AG20443 (cell line): Measurements from ENCODE around the gene SLC15A4.
A peak's percentile ranks its signal among the peaks of the same experiment; 100 is the strongest.

Experiments used
- DNase-seq: peaks from one replicate; pipeline ENCODE4 v3.0.0; 2012; ENCODE audit warnings: low spot score, mixed read lengths

The SLC15A4 gene

DNA sequence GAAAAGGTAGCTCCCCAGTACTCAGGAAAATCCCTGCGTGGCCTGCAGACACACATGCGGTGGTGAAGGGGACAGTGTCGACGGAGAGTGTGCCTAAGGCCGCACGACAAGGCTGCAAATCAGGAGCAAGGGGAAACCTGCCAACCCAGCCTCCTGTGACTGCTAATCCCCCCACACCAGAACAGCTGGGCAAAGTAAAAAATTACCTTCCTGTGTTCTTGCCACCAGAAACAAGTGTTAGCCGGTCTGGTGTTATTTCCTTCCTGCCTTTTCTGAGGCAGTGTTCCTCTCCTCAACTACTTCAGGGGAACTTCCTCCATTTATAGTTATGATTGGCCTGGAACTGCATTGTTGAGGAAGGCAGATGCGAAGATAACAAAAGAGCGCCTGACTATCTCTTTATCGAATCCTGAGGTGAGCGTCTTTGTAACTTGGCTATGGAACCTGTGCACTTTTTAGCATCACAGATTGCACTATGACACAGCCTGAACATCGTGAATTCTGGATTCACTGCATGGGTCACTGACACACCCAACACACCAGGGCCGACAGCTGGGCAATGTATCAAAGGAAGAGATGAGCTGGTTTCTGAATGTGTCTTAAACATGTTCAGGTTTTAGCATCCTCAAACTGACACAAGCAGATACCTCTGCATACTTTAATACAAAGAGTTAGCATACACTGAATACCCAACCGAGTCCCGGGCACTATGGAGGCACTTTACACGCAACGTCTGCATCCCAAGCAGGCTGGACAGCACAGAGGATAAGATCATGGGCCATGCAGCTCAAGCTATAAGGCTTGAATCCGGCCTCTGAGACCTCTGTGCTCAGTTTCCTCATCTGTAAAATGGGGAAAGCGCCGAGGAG is 28.9 kb downstream of the SLC15A4 start:
- no peak for DNase-seq

DNA sequence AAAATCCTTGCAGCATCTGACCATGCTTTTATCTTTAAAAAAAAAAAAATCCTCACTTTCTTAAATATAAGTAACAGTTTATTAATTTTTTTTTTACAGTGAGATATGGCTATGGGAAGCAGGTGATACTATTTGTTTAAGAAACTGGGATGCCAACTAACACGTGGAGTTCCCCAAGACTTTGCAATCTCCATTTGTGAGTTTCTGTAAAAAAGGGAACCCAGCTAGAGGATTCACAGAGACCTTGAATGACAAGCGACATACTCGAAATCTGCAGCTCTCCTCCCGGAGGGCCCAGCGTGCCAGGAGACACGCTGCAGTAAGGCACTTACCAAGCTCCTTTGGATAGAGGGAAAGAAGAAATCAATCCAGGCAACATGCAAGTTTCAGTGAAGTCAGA is 30.1 kb downstream of the SLC15A4 start:
- DNase-seq: no peak

- no peak for DNase-seq
Measured at GRCh38 chr12:128792881-128793280, 30.9 kb downstream of the SLC15A4 start.

DNA sequence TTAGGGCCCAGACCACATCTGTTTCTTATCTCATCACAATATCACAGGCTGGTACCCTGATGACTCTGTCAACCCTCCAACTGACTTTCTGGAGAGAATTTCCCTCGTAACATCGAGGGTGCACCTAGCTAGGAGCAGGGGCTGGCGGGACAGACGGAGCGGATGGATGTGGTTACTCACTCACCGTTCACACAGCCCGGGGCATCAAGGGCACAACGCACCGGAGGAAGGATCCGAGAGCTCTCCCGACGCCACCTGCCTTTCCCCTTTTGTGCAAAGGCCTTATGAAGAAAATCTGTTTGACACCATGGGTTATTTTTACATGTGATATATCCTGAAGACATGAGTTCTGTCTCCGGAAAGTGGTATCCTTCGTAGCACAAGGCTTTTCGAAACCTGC is 31.4 kb downstream of the SLC15A4 start:
- no peak for DNase-seq

GRCh38 chr12:128791395-128792322 is 32.1 kb downstream of the SLC15A4 start:
- DNase-seq: peak; percentile 40

- no peak for DNase-seq
Measured at GRCh38 chr12:128790653-128791373, 32.9 kb downstream of the SLC15A4 start.

GRCh38 chr12:128790221-128790620 is 33.5 kb downstream of the SLC15A4 start:
- no peak for DNase-seq

- no peak for DNase-seq
Measured at GRCh38 chr12:128789356-128789929, 34.3 kb downstream of the SLC15A4 start.

DNA sequence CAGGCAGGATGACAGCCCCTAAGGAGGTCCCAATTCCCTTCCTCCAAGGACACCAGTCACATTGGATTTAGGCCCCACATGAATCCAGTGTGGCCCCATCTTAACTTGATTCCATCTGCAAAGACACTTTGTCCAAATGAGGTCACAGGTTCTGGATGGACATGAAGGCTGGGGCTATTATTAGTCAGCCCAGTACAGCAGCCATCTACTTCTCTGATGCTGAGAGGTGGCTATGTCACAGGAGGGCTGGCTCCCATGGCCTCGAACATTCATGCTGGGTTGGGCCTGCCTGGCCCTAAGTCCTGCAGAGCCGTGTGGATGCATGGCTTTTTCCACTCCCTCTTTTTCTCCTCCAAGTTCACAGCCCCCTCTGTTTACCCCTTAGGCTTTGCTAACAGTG is 35.9 kb downstream of the SLC15A4 start:
- no peak for DNase-seq

GRCh38 chr12:128786741-128787391 is 36.9 kb downstream of the SLC15A4 start:
- no peak for DNase-seq

- no peak for DNase-seq
Measured at GRCh38 chr12:128784030-128784760, 39.6 kb downstream of the SLC15A4 start.

DNA sequence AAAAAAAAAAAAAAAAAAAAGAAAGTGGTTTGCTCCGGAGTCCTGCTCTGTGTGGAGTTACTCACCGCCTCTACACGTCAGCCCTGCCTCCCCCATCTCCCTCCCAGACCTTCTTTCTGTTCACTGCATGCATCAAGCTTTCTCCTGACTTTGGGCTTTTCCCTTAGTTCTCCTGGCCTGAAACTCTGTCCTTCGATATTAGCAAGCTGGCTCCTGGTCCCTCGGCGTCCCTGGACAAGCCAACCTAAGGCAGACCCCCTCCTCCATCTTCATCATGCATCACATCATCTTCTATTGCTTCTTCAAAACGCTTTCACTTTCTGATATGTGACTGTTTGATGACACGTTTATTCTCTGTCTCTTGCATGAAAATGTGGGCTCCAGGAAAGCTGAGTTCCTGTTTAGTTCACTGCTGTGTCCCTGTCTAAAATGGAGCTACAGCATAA is 40.6 kb downstream of the SLC15A4 start:
- peak; percentile 67 for DNase-seq

DNA sequence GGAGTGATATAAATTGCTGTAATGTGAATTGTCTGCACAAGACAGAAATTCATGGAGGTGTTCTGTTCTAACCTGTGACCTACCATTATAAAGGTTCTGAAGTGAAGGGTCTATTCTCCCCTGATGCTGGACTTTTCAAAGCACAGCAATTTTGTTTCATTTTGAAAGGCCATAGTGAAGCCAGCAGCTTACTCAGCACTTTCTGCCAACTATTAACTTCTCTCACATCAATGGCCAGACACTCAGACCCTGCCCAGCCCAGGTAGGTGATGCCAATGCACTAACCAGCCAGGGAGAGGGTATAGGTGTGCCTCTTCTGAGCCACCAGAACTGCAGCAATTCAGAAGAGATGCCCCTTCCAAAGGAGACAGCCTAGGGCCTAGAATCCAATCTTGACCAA is 43.9 kb downstream of the SLC15A4 start:
- DNase-seq: no peak

DNA sequence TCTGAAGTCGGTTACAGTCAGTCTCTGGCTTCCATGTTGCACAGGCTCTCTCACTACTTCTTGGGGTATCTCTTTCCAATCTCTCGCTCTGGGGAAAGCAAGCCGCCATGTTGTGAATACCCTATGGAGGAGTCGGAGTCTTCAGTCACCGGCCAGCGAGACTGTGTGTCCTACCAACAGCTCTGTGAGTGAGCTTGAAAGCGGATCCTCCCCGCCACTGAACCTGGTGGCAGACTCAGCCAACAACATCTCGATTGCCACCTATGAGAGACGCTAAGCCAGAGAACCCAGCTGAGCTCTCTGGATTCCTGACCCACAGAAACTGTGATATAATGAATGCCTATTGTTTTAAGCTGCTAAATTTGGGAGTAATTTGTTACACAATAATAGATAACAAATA is 51.5 kb downstream of the SLC15A4 start:
- no peak for DNase-seq

DNA sequence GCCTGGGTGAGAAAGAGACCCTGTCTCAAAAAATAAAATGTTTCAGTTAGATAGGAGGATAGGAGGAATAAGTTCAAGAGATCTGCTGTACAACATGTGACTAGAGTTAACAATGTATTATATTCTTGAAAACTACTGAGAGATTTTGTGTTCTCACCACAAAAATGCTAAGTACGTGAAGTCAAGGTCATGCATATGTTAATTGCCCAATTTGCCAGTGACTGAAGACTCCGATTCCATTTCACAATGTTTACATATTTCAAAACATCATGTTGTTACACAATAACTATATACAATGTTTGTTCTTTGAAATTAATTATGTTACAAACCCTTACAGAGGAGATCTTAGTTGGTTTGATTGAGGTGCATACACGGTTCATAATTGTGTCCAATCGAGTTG is 52.1 kb downstream of the SLC15A4 start:
- DNase-seq: no peak

- DNase-seq: no peak
Measured at GRCh38 chr12:128767518-128767917, 56.2 kb downstream of the SLC15A4 start.

DNA sequence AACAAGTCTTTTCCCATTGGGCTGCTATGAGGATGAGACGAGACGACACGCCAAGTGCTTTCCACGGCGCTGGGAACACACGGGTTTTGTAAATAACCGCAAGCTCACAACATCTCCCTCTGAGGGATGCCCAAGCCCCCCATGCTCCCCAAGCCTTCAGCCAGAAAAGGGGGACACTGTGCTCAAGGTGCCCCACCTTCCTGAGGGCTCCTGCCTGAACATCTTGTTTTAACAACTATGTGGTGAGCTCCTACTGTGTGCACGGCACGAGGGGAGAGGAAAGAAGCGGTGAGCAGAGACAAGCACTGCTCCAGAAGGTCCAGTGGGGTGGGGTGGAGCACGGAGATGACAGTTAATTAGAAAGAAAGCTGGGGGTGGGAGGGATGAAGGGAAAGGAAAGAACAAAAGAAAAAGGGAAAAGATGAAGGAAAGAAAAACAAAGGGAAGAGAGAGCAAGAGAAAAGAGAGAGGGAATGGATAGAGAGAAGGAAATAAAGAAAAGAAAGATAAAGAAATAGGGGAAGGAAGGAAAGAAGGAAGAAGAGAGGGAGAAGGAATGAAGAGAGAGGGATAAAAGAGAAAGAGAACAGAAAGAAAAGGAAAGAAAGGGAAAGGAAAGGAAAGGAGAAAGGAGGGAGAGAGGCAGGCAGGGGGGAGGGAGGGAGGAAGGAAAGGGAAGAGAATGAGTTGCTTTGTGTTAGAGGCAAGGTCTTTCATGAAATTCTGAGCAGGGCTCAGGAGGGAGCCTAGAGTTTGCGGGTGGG is 56.8 kb downstream of the SLC15A4 start:
- no peak for DNase-seq

GRCh38 chr12:128763395-128763794 is 60.4 kb downstream of the SLC15A4 start:
- no peak for DNase-seq

- no peak for DNase-seq
Measured at GRCh38 chr12:128761379-128761790, 62.4 kb downstream of the SLC15A4 start.

DNA sequence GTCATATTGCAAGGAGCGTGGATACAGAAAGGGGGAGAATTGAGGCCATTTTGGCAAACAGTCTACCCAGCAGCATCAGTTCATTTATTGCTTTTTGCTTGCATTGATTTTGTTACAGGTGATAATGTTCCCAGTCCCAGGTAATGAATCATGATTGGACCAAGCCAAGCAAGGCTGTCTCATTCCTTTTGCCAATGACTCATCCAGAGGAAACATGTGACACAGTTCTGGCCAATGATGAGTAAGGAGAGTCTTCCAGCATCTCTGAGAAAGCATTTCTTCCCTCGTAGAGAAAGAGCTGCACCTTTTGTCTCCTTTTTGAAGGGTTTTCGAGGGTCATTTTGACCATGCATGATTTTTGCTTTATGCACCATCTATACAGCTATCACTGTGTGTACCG is 68.2 kb downstream of the SLC15A4 start:
- DNase-seq: no peak
